HL-60 (cell line): ENCODE data around the gene DOK6.

Experiments
- DNase-seq, 2 experiments: peaks; one replicate each; pipeline ENCODE4 v3.0.0-alpha.2; 2010 to 2020; ENCODE audit warnings: low read depth in 1 of 2, low spot score in 1 of 2
- H3K27ac ChIP-seq: fragments of 250-450 bp; sonication (Bioruptor Pico); replicated peaks from 2 replicates; pipeline ENCODE4 v1.5.1; 2020; ENCODE audit warnings: mild to moderate bottlenecking, moderate library complexity
- H3K27me3 ChIP-seq: fragments of 250-450 bp; sonication (Bioruptor Pico); 2 replicates; pipeline ENCODE4 v1.5.1; 2021; ENCODE audit warnings: mild to moderate bottlenecking, moderate library complexity; ENCODE audit not compliant: insufficient read depth, poor library complexity, severe bottlenecking
- H3K4me3 ChIP-seq: replicated peaks from 2 replicates; pipeline ENCODE4 v1.5.1; 2011; ENCODE audit warnings: mild to moderate bottlenecking, control low read depth, low read length; ENCODE audit not compliant: insufficient read depth
- CTCF ChIP-seq: IDR thresholded peaks from one replicate; pipeline ENCODE4 v1.5.1; 2011; ENCODE audit warnings: low read length, control low read depth, inconsistent platforms; ENCODE audit not compliant: insufficient read depth
- GABPA ChIP-seq: IDR thresholded peaks from 2 replicates; pipeline ENCODE4 v1.6.1; 2012; ENCODE audit warnings: low read depth
- POLR2AphosphoS5 ChIP-seq: IDR thresholded peaks from 2 replicates; pipeline ENCODE4 v1.6.1; 2012; ENCODE audit warnings: low read depth
- REST ChIP-seq: IDR thresholded peaks from 2 replicates; pipeline ENCODE4 v1.6.1; 2012; ENCODE audit warnings: low read depth; ENCODE audit not compliant: insufficient replicate concordance
- SPI1 ChIP-seq: IDR thresholded peaks from 2 replicates; pipeline ENCODE4 v1.6.1; 2012; ENCODE audit warnings: low read depth, mild to moderate bottlenecking, borderline replicate concordance

Gene DOK6

GRCh38 chr18:69885355-69885754 lies 484.7 kb downstream of the DOK6 start:
- H3K27me3 ChIP-seq = no peaks in the 10 kb centered on the region
- H3K4me3 ChIP-seq = no peak overlapping the region
- no peak for DNase-seq
- H3K27ac ChIP-seq = no peak overlapping the region
- TF ChIP-seq REST (no peak), SPI1 (no peak), CTCF (no peak), POLR2AphosphoS5 (no peak), GABPA (no peak)

- H3K27ac ChIP-seq = no peak overlapping the region
- H3K4me3 ChIP-seq = no peak overlapping the region
- no peak for TF ChIP-seq REST
- TF ChIP-seq POLR2AphosphoS5 = no peak
- TF ChIP-seq CTCF = no peak
- no peak for TF ChIP-seq SPI1
- no peak for TF ChIP-seq GABPA
- no peak for DNase-seq
- no peaks in the 10 kb centered on the region for H3K27me3 ChIP-seq
These were observed 485.3 kb downstream of the DOK6 start for GRCh38 chr18:69885841-69886531.

DNA sequence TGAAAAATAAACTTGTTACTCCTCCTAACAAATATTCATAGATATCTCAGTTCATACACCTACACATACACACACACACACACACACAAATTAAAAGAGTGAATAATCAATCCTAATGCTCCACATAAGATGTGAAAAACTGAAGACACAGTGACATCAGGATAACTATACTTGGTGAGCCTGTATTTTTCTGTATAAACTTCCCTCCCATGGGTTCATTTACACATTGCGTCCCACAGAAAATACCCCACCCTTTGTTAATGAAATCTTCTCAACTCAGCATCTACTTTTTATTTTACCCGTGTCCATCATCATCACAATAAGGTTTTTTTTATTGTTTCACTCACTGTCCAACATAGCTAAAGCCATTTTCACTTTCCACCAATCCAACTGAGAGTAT lies 486.6 kb downstream of the DOK6 start:
- Histone ChIP-seq H3K4me3 (no peak overlapping the region), H3K27me3 (no peaks in the 10 kb centered on the region), H3K27ac (no peak overlapping the region)
- TF ChIP-seq SPI1 (no peak), CTCF (no peak), POLR2AphosphoS5 (no peak), GABPA (no peak)
- no peak for DNase-seq

- TF ChIP-seq SPI1 = no peak
- TF ChIP-seq CTCF = no peak
- TF ChIP-seq REST = no peak
- TF ChIP-seq GABPA = no peak
- no peak for TF ChIP-seq POLR2AphosphoS5
- no peaks in the 10 kb centered on the region for H3K27me3 ChIP-seq
- H3K27ac ChIP-seq = no peak overlapping the region
- no peak overlapping the region for H3K4me3 ChIP-seq
- no peak for DNase-seq
These were observed 488.3 kb downstream of the DOK6 start for GRCh38 chr18:69889009-69889408.
